Measurements from ENCODE around the gene BUB1B. TPM values are rescaled to one million over a fixed set of nuclear protein-coding genes. Genes with fewer than 3 reads are reported as not detected.

The BUB1B gene
- total and polyA plus RNA-seq, 9 of the 15 experiments (the other 6 are each of a cell fraction or from before 2014, with no cell fraction given): 28.7 to 113 (median 82.2) TPM

- TF ChIP-seq ZNF639 (CRISPR knock-in tag; conservative IDR thresholded peaks at IDR 0.05 in 1 of 2, IDR thresholded peaks at IDR 0.05 in 1 of 2) (no peak), KAT8 (IDR thresholded peaks at IDR 0.05; ENCODE audit: low read depth) (no peak), FOXK1 (CRISPR knock-in tag; IDR thresholded peaks at IDR 0.05; ENCODE audit: borderline replicate concordance) (no peak), BRF1 (IDR thresholded peaks at IDR 0.05; ENCODE audit: borderline replicate concordance, extremely low read depth, insufficient read length) (no peak), FOSL1 (tag; conservative IDR thresholded peaks at IDR 0.05) (peak; percentile 100), MBD1 (CRISPR knock-in tag; IDR thresholded peaks at IDR 0.05) (no peak), TRIM24 (IDR thresholded peaks at IDR 0.05) (peak in 1 of 2 experiments; percentile 47; a peak in 1 of 4 replicates), ZNF24 (IDR thresholded peaks at IDR 0.05) (no peak), TFAM (CRISPR knock-in tag; conservative IDR thresholded peaks at IDR 0.05) (no peak), HDAC2 (IDR thresholded peaks at IDR 0.05) (peak; percentile 88), EP300 (IDR thresholded peaks at IDR 0.05; ENCODE audit: low read length) (peak; percentile 8; the same call in 1 of the 2 replicates), CCNT2 (IDR thresholded peaks at IDR 0.05; ENCODE audit: borderline replicate concordance, extremely low read depth, insufficient read length, low read depth, low read length) (peak; percentile 31), EHMT2 (IDR thresholded peaks at IDR 0.05) (0 out of 2 replicates have a peak, but pooled peaks have one; percentile 32), ZNF77 (CRISPR knock-in tag; IDR thresholded peaks at IDR 0.05) (no peak), TAF1 (IDR thresholded peaks at IDR 0.05; ENCODE audit: control insufficient read depth, extremely low read depth, insufficient read depth, low read length, severe bottlenecking) (no peak), ZNF398 (CRISPR knock-in tag; IDR thresholded peaks at IDR 0.05) (no peak), ARID1B (IDR thresholded peaks at IDR 0.05) (peak; percentile 87), XRCC3 (IDR thresholded peaks at IDR 0.05) (no peak), PHF8 (IDR thresholded peaks at IDR 0.05; ENCODE audit: borderline replicate concordance, low read length) (peak; percentile 13; the same call in 1 of the 2 replicates), RAD51 (IDR thresholded peaks at IDR 0.05; ENCODE audit: borderline replicate concordance, low read depth) (no peak), SRF (CRISPR knock-in tag; IDR thresholded peaks at IDR 0.05) (no peak), U2AF1 (optimal IDR thresholded peaks at IDR 0.05; ENCODE audit: low read depth, low read length) (no peak), ZNF280A (IDR thresholded peaks at IDR 0.05; ENCODE audit: low read depth, partially characterized antibody) (no peak)
Observed at GRCh38 chr15:40266828-40267304, 106.0 kb downstream of the BUB1B start (continued).

Data from K562 (cell line).